OCI-LY3 (cell line): ENCODE data around the gene CAMK1G.

Experiments used
- H2AFZ ChIP-seq: fragments of 200-600, 300-600 bp; shearing (Covaris generic); 2 replicates; pipeline ENCODE4 v1.6.0; 2014; ENCODE audit warnings: antibody characterized with exemption, low read depth, low read length
- H3K27ac ChIP-seq: fragments of 200-600, 300-600 bp; sonication (generic); 2 replicates; pipeline ENCODE4 v1.5.1; 2014; ENCODE audit warnings: mild to moderate bottlenecking, low read length, moderate library complexity, mixed read lengths
- H3K27me3 ChIP-seq: fragments of 200-600, 300-600 bp; sonication (generic); 2 replicates; pipeline ENCODE4 v1.6.1; 2014; ENCODE audit warnings: low read depth, low read length, mixed read lengths
- H3K36me3 ChIP-seq: fragments of 200-600, 300-600 bp; sonication (generic); replicated peaks from 2 replicates; pipeline ENCODE3; 2014; ENCODE audit warnings: low read depth, low read length, mixed read lengths
- H3K4me1 ChIP-seq: fragments of 300-600, 200-600 bp; sonication (generic); 2 replicates; pipeline ENCODE4 v1.6.1; 2014; ENCODE audit warnings: low read length, mixed read lengths
- H3K4me2 ChIP-seq: fragments of 200-600, 300-600 bp; sonication (generic); 2 replicates; pipeline ENCODE4 v1.6.1; 2014; ENCODE audit warnings: low read length, mixed read lengths
- H3K4me3 ChIP-seq: fragments of 300-600, 200-600 bp; sonication (generic); 2 replicates; pipeline ENCODE4 v1.5.1; 2014; ENCODE audit warnings: antibody characterized with exemption, mild to moderate bottlenecking, low read length, moderate library complexity
- H3K79me2 ChIP-seq: fragments of 300-600, 200-600 bp; shearing (Covaris generic); 2 replicates; pipeline ENCODE4 v1.6.1; 2014; ENCODE audit warnings: mild to moderate bottlenecking, low read length, mixed read lengths
- H3K9ac ChIP-seq: fragments of 300-600, 200-600 bp; shearing (Covaris generic); 2 replicates; pipeline ENCODE4 v1.6.0; 2014; ENCODE audit warnings: mild to moderate bottlenecking, low read length, moderate library complexity
- H3K9me3 ChIP-seq: fragments of 200-600, 300-600 bp; shearing (Covaris generic); 2 replicates; pipeline ENCODE4 v1.6.1; 2014; ENCODE audit warnings: low read length, mixed read lengths; ENCODE audit not compliant: insufficient read depth
- H4K20me1 ChIP-seq: fragments of 200-600, 300-600 bp; sonication (generic); 2 replicates; pipeline ENCODE4 v1.6.1; 2016; ENCODE audit warnings: low read length, mixed read lengths; ENCODE audit not compliant: insufficient read depth
- CTCF ChIP-seq: fragments of 200-600, 300-600 bp; sonication (generic); IDR thresholded peaks from 2 replicates; pipeline ENCODE4 v1.5.1; 2014; ENCODE audit warnings: antibody characterized with exemption, low read length, low read depth
- EZH2phosphoT487 ChIP-seq: fragments of 200-600 bp; shearing (Covaris generic); IDR thresholded peaks from 2 replicates; pipeline ENCODE4 v1.6.1; 2018; ENCODE audit warnings: antibody characterized with exemption, mixed run types, low read depth

The CAMK1G gene

GRCh38 chr1:209539576-209539975, 43.9 kb upstream of the CAMK1G start:
- no peaks in the 10 kb centered on the region for H3K36me3 ChIP-seq
- H3K4me1 ChIP-seq = peaks cover 6% of the 10 kb centered on the region
- H3K4me2 ChIP-seq = no peak overlapping the region
- peaks cover 70% of the 10 kb centered on the region for H3K27me3 ChIP-seq
- H4K20me1 ChIP-seq = no peaks in the 10 kb centered on the region
- no peak overlapping the region for H3K27ac ChIP-seq
- no peaks in the 10 kb centered on the region for H3K79me2 ChIP-seq
- no peak overlapping the region for H3K9ac ChIP-seq
- H3K4me3 ChIP-seq = no peak overlapping the region
- H2AFZ ChIP-seq = no peak overlapping the region
- H3K9me3 ChIP-seq = no peaks in the 10 kb centered on the region
- TF ChIP-seq CTCF (no peak), EZH2phosphoT487 (no peak)

- H3K27ac ChIP-seq = no peak overlapping the region
- H3K79me2 ChIP-seq = no peaks in the 10 kb centered on the region
- no peaks in the 10 kb centered on the region for H3K36me3 ChIP-seq
- H3K4me3 ChIP-seq = no peak overlapping the region
- no peaks in the 10 kb centered on the region for H4K20me1 ChIP-seq
- H3K4me2 ChIP-seq = no peak overlapping the region
- no peak overlapping the region for H3K9ac ChIP-seq
- TF ChIP-seq EZH2phosphoT487 (no peak), CTCF (no peak)
- H3K4me1 ChIP-seq = no peaks in the 10 kb centered on the region
- H3K27me3 ChIP-seq = peaks cover 50% of the 10 kb centered on the region
- H3K9me3 ChIP-seq = no peaks in the 10 kb centered on the region
- no peak overlapping the region for H2AFZ ChIP-seq
Observed at GRCh38 chr1:209542585-209542984, 40.9 kb upstream of the CAMK1G start.

GRCh38 chr1:209544098-209544497, 39.4 kb upstream of the CAMK1G start:
- Histone ChIP-seq H3K27me3 (peaks cover 35% of the 10 kb centered on the region), H3K4me3 (no peak overlapping the region), H3K9me3 (no peaks in the 10 kb centered on the region), H4K20me1 (no peaks in the 10 kb centered on the region), H2AFZ (no peak overlapping the region), H3K27ac (no peak overlapping the region), H3K79me2 (no peaks in the 10 kb centered on the region), H3K4me1 (no peaks in the 10 kb centered on the region), H3K9ac (no peak overlapping the region), H3K36me3 (no peaks in the 10 kb centered on the region), H3K4me2 (no peak overlapping the region)
- TF ChIP-seq EZH2phosphoT487 = no peak
- TF ChIP-seq CTCF = no peak

- H3K9ac ChIP-seq = no peak overlapping the region
- H3K79me2 ChIP-seq = no peaks in the 10 kb centered on the region
- no peak overlapping the region for H3K27ac ChIP-seq
- H2AFZ ChIP-seq = no peak overlapping the region
- no peaks in the 10 kb centered on the region for H3K36me3 ChIP-seq
- no peaks in the 10 kb centered on the region for H3K4me1 ChIP-seq
- H3K4me2 ChIP-seq = no peak overlapping the region
- H4K20me1 ChIP-seq = no peaks in the 10 kb centered on the region
- TF ChIP-seq EZH2phosphoT487 (no peak), CTCF (no peak)
- no peak overlapping the region for H3K4me3 ChIP-seq
- peaks cover 22% of the 10 kb centered on the region for H3K27me3 ChIP-seq
- H3K9me3 ChIP-seq = no peaks in the 10 kb centered on the region
Observed at GRCh38 chr1:209545423-209545822, 38.1 kb upstream of the CAMK1G start.
